Esophagus muscularis mucosa (tissue), 3 donors: ENCODE data around the gene VWA1.

Experiments
- POLR2AphosphoS5 ChIP-seq, 2 donors: sonication (generic); formaldehyde crosslinking; IDR thresholded peaks; one replicate each; pipeline ENCODE4 v1.6.1; 2017; ENCODE audit warnings: antibody characterized with exemption in 2 of 2
- TF ChIP-seq, protein P1 (sequence below), 3 experiments: fragments of 200-600 bp in 2 of 3; fragments of 450-650 bp in 1 of 3; sonication (generic) in 2 of 3; IDR thresholded peaks; one replicate each; pipeline ENCODE4 v1.5.1; 2017 to 2019; ENCODE audit warnings: antibody characterized with exemption in 3 of 3, mild to moderate bottlenecking in 2 of 3, moderate library complexity in 1 of 3

DNA sequence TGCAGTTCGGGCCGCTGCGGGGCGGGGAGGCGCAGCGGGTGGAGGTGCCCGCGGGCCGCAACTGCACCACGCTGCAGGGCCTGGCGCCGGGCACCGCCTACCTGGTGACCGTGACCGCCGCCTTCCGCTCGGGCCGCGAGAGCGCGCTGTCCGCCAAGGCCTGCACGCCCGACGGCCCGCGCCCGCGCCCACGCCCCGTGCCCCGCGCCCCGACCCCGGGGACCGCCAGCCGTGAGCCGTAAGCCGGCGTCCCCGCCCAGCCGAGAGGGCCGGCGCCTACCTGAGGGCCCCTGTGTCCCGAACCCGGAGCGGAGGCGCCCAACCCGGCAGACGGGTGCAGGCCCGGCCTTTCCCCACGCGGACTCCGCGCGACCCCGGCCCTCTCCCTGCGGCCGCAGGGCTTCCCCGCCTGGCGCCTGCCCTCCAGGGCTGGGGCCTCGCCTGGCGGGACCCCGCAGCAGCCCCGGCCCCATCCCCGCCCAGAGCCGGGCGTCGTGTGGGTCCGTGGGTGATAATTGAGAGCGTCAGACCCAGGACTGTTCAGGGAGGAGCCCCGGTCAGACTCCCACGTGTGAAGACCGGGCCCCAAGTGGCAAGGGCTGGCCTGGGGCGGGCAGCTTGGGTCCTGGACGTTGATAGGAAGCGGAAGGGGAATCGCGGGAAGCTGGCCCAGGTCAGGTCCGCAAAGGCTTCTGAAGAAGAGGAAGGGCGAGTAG is 4.2 kb downstream of the VWA1 start:
- TF ChIP-seq, protein P1, sequence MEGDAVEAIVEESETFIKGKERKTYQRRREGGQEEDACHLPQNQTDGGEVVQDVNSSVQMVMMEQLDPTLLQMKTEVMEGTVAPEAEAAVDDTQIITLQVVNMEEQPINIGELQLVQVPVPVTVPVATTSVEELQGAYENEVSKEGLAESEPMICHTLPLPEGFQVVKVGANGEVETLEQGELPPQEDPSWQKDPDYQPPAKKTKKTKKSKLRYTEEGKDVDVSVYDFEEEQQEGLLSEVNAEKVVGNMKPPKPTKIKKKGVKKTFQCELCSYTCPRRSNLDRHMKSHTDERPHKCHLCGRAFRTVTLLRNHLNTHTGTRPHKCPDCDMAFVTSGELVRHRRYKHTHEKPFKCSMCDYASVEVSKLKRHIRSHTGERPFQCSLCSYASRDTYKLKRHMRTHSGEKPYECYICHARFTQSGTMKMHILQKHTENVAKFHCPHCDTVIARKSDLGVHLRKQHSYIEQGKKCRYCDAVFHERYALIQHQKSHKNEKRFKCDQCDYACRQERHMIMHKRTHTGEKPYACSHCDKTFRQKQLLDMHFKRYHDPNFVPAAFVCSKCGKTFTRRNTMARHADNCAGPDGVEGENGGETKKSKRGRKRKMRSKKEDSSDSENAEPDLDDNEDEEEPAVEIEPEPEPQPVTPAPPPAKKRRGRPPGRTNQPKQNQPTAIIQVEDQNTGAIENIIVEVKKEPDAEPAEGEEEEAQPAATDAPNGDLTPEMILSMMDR (IDR thresholded peaks at IDR 0.05) = no peak
- no peak for TF ChIP-seq POLR2AphosphoS5 (IDR thresholded peaks at IDR 0.05)
